Mammary epithelial cell (primary cell): ENCODE data around the gene GGCT.

ENCODE experiments used
- EZH2 ChIP-seq: IDR thresholded peaks from 2 replicates; pipeline ENCODE4 v1.6.1; 2012; ENCODE audit warnings: low read length, inconsistent platforms, borderline replicate concordance
- TF ChIP-seq, protein P1 (sequence below), 2 donors: IDR thresholded peaks in 1 of 2; conservative IDR thresholded peaks in 1 of 2; 2 replicates each; pipeline ENCODE4 v1.5.1; 2011 to 2012; ENCODE audit warnings: inconsistent platforms in 2 of 2, low read length in 2 of 2, mild to moderate bottlenecking in 2 of 2, control low read depth in 1 of 2, low read depth in 1 of 2; ENCODE audit not compliant: insufficient read depth in 1 of 2; ENCODE audit errors: extremely low read depth in 1 of 2

DNA sequence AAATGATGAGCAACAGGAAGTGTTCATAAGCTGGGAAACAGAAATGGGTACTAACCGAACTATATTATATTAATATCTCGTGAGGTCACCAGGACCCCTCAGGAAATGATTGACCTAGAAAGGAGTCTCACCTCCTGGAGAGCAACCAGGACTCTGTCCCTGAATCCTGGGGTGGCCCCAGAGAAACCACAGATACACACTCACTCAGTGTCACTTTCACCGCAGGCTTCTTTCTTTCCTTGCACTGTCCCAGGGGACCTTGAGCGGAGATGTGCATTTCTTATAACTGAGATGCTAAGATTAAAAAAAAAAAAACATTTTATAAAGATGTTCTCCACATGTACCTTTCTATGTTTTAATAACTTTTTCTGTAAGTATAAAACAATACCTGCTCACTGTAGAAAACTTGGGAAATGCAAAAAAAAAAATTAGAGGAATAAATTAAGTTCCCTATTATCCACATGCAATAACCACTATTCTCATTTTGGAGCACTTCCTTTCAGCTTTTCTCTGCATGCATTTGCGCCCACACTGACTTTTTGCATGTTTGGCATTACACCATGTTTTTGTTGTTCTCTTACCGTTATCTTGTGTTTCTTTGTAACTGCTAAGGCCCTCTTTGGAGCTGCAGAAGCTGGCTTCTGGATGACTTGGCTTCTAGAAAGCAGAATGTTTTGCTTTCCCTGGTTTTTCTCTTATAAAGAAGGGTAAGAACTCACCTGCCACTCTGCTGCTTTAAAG, 41.1 kb downstream of the GGCT start:
- TF ChIP-seq, protein P1, sequence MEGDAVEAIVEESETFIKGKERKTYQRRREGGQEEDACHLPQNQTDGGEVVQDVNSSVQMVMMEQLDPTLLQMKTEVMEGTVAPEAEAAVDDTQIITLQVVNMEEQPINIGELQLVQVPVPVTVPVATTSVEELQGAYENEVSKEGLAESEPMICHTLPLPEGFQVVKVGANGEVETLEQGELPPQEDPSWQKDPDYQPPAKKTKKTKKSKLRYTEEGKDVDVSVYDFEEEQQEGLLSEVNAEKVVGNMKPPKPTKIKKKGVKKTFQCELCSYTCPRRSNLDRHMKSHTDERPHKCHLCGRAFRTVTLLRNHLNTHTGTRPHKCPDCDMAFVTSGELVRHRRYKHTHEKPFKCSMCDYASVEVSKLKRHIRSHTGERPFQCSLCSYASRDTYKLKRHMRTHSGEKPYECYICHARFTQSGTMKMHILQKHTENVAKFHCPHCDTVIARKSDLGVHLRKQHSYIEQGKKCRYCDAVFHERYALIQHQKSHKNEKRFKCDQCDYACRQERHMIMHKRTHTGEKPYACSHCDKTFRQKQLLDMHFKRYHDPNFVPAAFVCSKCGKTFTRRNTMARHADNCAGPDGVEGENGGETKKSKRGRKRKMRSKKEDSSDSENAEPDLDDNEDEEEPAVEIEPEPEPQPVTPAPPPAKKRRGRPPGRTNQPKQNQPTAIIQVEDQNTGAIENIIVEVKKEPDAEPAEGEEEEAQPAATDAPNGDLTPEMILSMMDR (conservative IDR thresholded peaks at IDR 0.05 in 1 of 2, IDR thresholded peaks at IDR 0.05 in 1 of 2; ENCODE audit: extremely low read depth in 1 of 2, insufficient read depth in 1 of 2, low read depth in 1 of 2, low read length in 2 of 2) = no peak
- TF ChIP-seq EZH2 = no peak
